Activated naive CD4-positive, alpha-beta T cell treated with anti-CD3 and anti-CD28 coated beads, Interleukin-2, amount 50 U/mL, for 16 hours (primary cell): ENCODE results near the gene TAF6L.
"Not testable (repeated sequence)": the region's sequence is repeated elsewhere in the genome, so short reads cannot be mapped to it uniquely, and the experiment has no call there.

Experiments
- DNase-seq: peaks from one replicate; pipeline ENCODE4 v3.0.0-alpha.2; 2020

The TAF6L gene

GRCh38 chr11:62757846-62758788 lies 13.1 kb upstream of the TAF6L start:
- DNase-seq, result no peak

DNA sequence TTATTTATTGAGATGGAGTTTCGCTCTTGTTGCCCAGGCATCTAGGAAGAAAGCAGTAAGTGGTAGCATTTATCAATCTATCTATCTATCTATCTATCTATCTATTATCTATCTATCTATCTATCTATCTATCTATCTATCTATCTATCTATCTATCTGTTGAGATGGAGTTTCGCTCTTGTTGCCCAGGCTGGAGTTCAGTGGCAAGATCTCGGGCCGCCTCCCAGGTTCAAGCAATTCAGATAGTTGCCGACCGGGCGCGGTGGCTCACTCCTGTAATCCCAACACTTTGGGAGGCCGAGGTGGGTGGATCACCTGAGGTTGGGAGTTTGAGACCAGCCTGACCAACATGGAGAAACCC lies 10.3 kb upstream of the TAF6L start:
- DNase-seq, result not testable (repeated sequence)

DNA sequence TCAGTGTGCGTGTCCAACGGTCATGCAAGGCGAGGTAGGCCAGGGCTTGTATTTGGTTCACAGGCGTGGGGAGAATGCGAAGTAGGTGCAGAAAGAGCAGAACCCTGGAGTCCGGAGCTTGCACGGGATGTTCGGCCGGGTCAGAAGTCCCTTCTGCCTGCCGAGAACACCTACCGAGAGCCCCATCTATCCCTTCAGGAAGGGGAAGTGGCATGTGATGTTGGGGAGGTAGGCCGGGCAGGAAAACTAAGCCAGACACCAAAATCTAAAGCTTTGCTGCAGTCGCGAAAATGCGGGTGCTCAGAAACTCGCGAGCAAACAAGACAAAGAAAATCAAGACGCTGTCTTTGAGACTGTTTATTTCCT lies 435 bp upstream of the TAF6L start:
- DNase-seq, result peak; percentile 16

- no peak for DNase-seq
Measured at GRCh38 chr11:62774407-62774806, 3.2 kb downstream of the TAF6L start.

GRCh38 chr11:62775646-62776045 lies 4.5 kb downstream of the TAF6L start:
- DNase-seq, result no peak

GRCh38 chr11:62777389-62777788 lies 6.2 kb downstream of the TAF6L start:
- DNase-seq, result no peak

- DNase-seq, result no peak
Measured at GRCh38 chr11:62778441-62778840, 7.2 kb downstream of the TAF6L start.

DNA sequence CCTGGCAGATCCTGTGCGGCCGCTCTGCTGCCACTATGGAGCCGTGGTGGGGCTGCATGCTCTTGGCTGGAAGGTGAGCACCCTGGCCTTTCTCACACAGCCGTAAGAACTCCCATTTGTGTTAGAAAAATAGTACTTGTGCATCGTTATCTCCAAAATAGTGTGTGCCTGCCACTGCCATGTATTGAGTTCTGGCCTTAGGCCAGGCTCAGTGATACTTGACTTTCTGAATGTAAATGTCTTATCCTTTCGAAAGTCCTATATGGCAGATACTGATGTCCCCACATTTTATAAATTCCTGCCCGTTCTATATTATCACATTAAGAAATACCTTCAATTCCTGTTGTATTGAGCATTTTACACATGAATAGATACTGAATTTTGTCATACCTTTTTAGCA lies 11.6 kb downstream of the TAF6L start:
- no peak for DNase-seq

GRCh38 chr11:62786318-62787004 lies 15.3 kb downstream of the TAF6L start:
- peak; percentile 82 for DNase-seq

DNA sequence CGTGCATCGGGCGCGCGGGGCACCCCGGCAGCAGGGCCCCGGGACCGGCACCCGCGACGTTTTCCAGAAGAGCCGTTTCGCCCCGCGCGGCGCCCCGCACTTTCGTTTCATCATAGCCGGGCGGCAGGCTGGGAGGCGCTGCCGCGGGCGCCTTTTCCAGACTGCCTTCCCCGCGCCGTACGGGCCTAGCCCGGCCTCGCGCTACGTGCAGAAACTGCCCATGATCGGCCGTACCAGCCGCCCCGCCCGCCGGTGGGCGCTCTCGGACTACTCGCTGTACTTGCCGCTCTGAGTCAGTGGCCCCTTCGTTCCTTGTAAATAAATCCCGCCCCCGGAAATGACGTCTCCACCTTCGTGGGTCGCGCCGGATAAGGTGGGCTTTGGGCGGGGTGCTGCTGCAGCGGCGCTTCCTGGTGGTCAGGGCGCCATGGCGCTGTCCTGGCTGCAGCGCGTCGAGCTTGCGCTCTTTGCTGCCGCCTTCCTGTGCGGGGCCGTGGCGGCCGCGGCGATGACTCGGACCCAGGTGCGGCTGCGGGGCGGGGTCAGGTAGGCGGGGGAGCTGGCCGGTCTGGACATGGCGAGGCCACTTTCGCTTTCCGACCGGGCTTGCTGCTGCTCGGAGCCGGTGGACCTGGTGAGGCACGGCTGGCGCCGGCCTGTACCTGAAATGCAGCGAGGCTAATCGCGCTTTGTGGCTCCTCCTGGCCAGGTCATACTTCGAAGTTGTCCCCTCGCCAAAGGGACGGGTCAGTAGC lies 16.0 kb downstream of the TAF6L start, which contains the start of gene TMEM179B:
TMEM179B (plus strand) TSS at position 398 of the 755 bp plus-strand sequence; CDS start at position 428, 30 bp downstream.
- peak; percentile 97 for DNase-seq

DNA sequence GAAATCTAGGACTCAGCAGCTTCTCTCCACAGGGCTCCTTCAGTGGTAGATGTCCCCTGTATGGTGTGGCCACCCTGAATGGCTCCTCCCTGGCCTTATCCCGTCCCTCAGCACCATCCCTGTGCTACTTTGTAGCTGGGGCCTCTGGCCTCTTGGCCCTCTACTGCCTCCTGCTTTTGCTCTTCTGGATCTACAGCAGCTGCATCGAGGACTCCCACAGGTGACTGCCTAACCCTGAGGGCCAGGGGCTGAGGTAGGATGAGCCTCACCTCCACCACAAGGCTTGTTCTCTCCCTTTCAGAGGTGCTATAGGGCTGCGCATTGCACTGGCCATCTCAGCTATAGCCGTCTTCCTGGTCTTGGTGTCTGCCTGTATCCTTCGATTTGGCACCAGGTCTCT lies 17.8 kb downstream of the TAF6L start:
- DNase-seq, result no peak

DNA sequence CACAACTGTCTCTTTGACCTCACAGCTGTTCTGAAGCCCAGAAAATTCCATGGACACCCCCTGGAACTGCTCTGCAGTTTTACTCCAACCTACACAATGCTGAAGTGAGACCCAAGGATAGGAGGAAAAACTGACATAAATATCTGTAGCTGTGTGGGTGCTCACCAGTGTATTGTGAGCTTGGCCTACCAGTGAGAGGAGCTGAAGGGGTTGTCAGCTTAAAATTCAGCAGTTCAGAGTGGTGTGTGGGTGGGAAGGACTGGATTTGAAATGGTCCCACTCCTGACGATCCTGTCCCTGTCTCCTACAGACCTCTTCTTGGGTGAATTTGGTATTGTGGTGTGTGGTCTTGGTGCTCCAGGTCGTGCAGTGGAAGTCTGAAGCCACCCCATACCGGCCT lies 18.4 kb downstream of the TAF6L start:
- no peak for DNase-seq

DNA sequence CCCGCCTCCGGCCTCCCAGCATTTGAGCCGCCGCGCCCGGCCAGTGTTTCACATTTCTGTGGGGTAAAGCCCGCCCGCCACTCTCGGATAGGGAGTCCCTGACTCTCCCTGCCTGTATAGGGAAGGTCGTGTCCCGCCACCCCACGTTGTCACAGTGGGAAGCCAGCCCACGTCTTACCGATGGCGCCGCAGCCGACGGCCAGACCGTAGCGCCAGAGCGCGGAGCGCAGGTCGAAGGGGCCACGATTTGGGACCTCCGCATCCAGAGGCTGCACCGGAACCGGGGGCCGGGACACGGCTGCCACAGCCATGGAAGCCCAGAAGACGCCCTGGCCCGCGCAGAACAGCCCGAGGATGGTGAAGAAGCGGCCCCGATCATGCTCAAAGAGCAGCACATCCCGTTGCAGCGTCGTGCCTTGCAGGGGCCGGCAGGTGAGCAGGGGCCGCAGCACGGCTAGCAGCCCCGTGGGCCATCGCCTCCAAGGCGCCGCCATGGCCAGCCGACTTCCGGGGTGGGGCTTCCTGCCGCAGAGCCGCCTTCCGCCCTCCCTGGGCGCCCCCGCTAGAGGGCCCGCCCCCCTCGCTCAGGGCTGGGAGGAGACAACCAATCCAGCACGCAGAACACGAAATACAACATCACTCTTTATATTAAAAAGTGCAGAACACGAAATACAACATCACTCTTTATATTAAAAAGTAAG lies 20.5 kb downstream of the TAF6L start, which contains the start of gene TMEM223:
TMEM223 (minus strand) TSS at position 506 of the 701 bp plus-strand sequence; CDS start at position 494, 12 bp downstream.
- peak; percentile 94 for DNase-seq

DNA sequence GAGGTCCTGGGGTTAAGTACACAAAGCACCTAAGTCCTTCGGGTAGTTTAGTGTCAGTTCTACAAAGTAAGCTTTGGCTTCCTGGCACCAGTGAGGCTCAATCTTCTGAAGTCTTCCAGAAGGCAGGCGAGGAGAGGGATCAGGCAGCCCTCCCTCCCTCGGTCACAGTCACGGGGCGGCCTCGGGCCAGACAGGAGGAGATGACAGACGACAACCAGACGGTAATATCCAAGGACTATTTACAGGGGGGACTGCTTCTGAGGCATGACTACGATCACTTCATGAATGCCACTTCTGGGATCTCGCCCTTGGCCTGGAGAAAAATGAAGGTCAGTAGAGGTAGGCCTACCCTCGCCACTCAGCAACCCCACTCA lies 21.0 kb downstream of the TAF6L start:
- DNase-seq, result no peak

DNA sequence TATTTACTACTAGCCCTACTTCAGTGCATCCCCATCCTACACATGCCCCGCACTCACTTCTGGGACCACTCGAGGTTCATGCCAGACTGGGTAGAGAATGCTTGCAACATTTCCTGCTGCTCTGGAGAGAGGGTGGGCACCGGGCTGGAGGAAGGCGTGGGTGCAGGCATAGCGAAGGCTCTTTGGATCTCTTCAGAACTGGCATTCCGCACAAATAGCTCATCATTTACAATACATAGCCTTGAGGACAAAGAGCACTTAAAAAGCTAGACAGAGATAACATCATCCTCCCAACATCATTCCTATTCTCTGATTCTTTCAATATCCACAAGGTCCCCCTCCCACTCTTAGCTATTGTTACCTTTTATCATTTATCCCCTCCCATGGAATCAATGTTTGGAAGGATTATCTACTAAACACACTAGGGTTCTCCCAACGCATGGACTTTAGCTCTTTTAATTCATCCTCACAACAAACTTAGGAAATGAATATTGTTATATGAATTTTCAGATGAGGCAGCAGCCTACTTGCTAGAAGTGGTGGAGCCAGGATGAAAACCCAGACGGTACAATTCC lies 23.1 kb downstream of the TAF6L start:
- DNase-seq, result no peak

GRCh38 chr11:62796281-62796680 lies 25.1 kb downstream of the TAF6L start:
- DNase-seq, result no peak

DNA sequence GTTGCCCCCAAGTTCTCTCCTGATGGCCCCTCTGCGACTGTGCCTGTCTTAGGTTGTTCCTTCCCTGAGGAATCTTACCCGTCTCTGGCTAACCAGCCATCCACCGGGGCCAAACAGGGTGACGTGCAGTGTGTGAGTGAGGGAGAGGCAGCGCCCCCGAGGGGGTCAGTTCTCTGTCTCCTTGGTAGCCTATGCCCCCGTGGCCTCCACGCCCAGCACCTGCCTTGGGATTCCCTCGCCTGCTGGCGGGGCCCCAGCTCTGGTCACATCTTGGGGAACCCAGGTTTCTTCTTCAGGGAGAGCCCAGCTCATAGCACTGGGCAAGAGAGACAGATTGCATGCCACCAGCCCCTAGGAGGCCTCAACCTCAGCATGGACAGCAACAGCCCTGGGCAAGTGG lies 28.3 kb downstream of the TAF6L start:
- no peak for DNase-seq

- no peak for DNase-seq
Measured at GRCh38 chr11:62801071-62801470, 29.9 kb downstream of the TAF6L start.

- DNase-seq, result peak; percentile 31
Measured at GRCh38 chr11:62804310-62805075, 33.3 kb downstream of the TAF6L start.

DNA sequence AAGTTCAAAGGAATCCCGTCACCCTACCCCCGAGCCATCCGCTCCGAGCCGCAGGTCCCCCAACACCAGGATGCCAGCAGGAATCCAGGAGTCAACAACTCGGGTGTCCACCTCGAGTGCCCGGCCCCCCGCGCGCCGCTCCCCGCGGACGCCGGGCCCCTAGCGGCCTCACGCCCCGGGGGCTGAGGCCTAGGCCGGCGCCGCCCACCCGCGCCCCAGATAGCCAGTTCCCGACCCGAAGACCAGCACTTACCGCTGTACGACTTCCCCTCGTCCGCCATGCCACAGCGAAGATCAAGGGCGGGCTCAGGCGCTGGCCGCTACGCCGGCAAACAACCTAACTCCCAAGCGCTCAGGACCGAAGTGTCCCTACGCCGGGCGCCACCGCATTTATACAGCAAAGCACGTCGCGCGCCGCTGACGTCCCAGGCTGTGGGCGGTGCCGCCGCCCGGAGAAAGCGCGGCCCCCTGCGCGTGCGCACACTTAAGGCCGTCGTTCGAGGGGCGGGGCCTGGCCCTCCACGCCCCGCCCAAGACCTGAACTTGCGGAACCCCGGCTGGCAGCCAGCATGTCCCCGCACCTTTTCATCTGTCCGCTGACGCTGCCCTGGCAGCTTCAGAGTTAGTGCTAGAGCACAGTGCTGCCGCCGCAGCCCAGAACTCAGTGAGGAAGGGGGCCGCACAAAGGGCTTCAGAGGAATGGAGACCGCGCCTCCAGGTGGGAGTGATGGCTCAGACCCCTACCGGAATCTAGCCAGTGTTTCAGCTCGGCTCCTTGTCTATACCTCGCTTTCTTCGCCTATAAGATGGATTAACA lies 34.1 kb downstream of the TAF6L start, which contains the start of gene NXF1:
NXF1 (minus strand) TSS at position 365 of the 817 bp plus-strand sequence; CDS start at position 281, 84 bp downstream.
- peak; percentile 94 for DNase-seq
